T-helper 1 cell treated with Interleukin-12 subunit alpha and Interleukin-12 subunit beta and Interleukin-4 antibody, amounts not matched to agents 30 ng/mL and 1 ng/mL, for 36 hours (primary cell): ENCODE results near the gene PIK3CD. TPM values are rescaled to one million over a fixed set of nuclear protein-coding genes. Genes with fewer than 3 reads are reported as not detected.
"Not testable (repeated sequence)": the region's sequence is repeated elsewhere in the genome, so short reads cannot be mapped to it uniquely, and the experiment has no call there.

Source experiments
- intact Hi-C: fragments of 100-400 bp; cut with micrococcal nuclease; formaldehyde crosslinking; loops from one replicate; pipeline ENCODE4 v1.15.1; 2024
- total RNA-seq: library from RNA; stranded (reverse); gene quantifications from 2 replicates; pipeline ENCODE4 v1.2.3, GENCODE V29; 2022

Gene PIK3CD
- total RNA-seq, 1 donor from 2014 or later: 357 TPM

- intact Hi-C loops: loop anchor here (1.0 to 5.0 kb wide), 4 partner anchors 30 to 560 kb away; partner anchors contain the start of genes GPR157 and TMEM201
These were observed 35.8 kb downstream of the PIK3CD start for GRCh38 chr1:9687120-9687873.

- intact Hi-C loops: loop anchor here (1.0 to 5.0 kb wide), 4 partner anchors 29 to 561 kb away; partner anchors contain the start of genes GPR157 and TMEM201
These were observed 36.5 kb downstream of the PIK3CD start for GRCh38 chr1:9687874-9688582.

- intact Hi-C loops: loop anchor here (5.0 kb wide), 1 partner anchor 561 kb away; the partner anchor contains the start of gene GPR157
These were observed 37.1 kb downstream of the PIK3CD start for GRCh38 chr1:9688599-9688998.

- intact Hi-C loops: loop anchor here (1.0 to 5.0 kb wide), 2 partner anchors 60 to 562 kb away; partner anchors contain the start of gene GPR157
These were observed 37.6 kb downstream of the PIK3CD start for GRCh38 chr1:9689011-9689706.

GRCh38 chr1:9689971-9690381, 38.4 kb downstream of the PIK3CD start:
- intact Hi-C loops: loop anchor here (1.0 to 5.0 kb wide), 2 partner anchors 61 to 563 kb away; partner anchors contain the start of gene GPR157

- intact Hi-C loops: no loop called here
These were observed 39.0 kb downstream of the PIK3CD start for GRCh38 chr1:9690440-9691107.

GRCh38 chr1:9691108-9691445, 39.5 kb downstream of the PIK3CD start:
- intact Hi-C loops: no loop called here

GRCh38 chr1:9691691-9692090, 40.2 kb downstream of the PIK3CD start:
- intact Hi-C loops: no loop called here

GRCh38 chr1:9696793-9697192, 45.3 kb downstream of the PIK3CD start:
- intact Hi-C loops: no loop called here

GRCh38 chr1:9699361-9699760, 47.8 kb downstream of the PIK3CD start:
- intact Hi-C loops: no loop called here

- intact Hi-C loops: no loop called here
These were observed 48.8 kb downstream of the PIK3CD start for GRCh38 chr1:9700340-9700739.

GRCh38 chr1:9701665-9702064, 50.1 kb downstream of the PIK3CD start:
- intact Hi-C loops: no loop called here

GRCh38 chr1:9703165-9703509, 51.6 kb downstream of the PIK3CD start:
- intact Hi-C loops: no loop called here

- intact Hi-C loops: no loop called here
These were observed 52.1 kb downstream of the PIK3CD start for GRCh38 chr1:9703681-9704080.

GRCh38 chr1:9705337-9706093, 54.0 kb downstream of the PIK3CD start:
- intact Hi-C loops: no loop called here

GRCh38 chr1:9706178-9706577, 54.6 kb downstream of the PIK3CD start:
- intact Hi-C loops: no loop called here

- intact Hi-C loops: no loop called here
These were observed 58.5 kb downstream of the PIK3CD start for GRCh38 chr1:9710037-9710436.

- intact Hi-C loops: no loop called here
These were observed 60.0 kb downstream of the PIK3CD start for GRCh38 chr1:9711466-9712020.

- intact Hi-C loops: not testable (repeated sequence)
These were observed 61.2 kb downstream of the PIK3CD start for GRCh38 chr1:9712767-9713166.

- intact Hi-C loops: no loop called here
These were observed 62.8 kb downstream of the PIK3CD start for GRCh38 chr1:9714257-9714718.
